Adrenal gland (tissue), 12 donors: ENCODE measurements around the gene RALY. TPM values are rescaled to one million over a fixed set of nuclear protein-coding genes. Genes with fewer than 3 reads are reported as not detected.

Source experiments
- DNase-seq, 7 donors: peaks; one replicate each; pipeline ENCODE4 v3.0.0-alpha.2; 2019 to 2020
- H3K27ac ChIP-seq, 5 donors: fragments of 200-600 bp; sonication (generic) in 4 of 5; 1 replicate in 3 of 5; 2 replicates in 2 of 5; pipeline versions ENCODE4 v1.5.1 to v1.8.0; 2016 to 2020; ENCODE audit warnings: mild to moderate bottlenecking in 1 of 5
- H3K27me3 ChIP-seq: fragments of 200-600 bp; 2 replicates; pipeline ENCODE4 v1.8.0; 2021
- H3K36me3 ChIP-seq, 2 donors: fragments of 200-600 bp; replicated peaks in 1 of 2; 1 replicate in 1 of 2; 2 replicates in 1 of 2; pipeline versions ENCODE4 v1.5.1 to v1.8.0; 2018 to 2022
- H3K4me1 ChIP-seq, 2 donors: fragments of 200-600 bp; replicated peaks in 1 of 2; 1 replicate in 1 of 2; 2 replicates in 1 of 2; pipeline versions ENCODE4 v1.5.1 to v1.8.0; 2018 to 2021
- H3K4me3 ChIP-seq, 4 donors: fragments of 200-600 bp; sonication (generic) in 3 of 4; one replicate each; pipeline ENCODE4 v1.5.1; 2016 to 2018
- H3K9me3 ChIP-seq, 3 donors: fragments of 200-600 bp; sonication (generic) in 1 of 3; replicated peaks in 1 of 3; 1 replicate in 2 of 3; 2 replicates in 1 of 3; pipeline versions ENCODE4 v1.5.1 to v1.8.0; 2016 to 2021
- POLR2A ChIP-seq, 2 donors: fragments of 450-650 bp; IDR thresholded peaks; one replicate each; pipeline ENCODE4 v1.6.1; 2017; ENCODE audit warnings: antibody characterized with exemption in 2 of 2, mild to moderate bottlenecking in 2 of 2, moderate library complexity in 1 of 2
- WGBS, 4 donors: extraction: QIAGEN DNeasy Blood & Tissue Kit in 2 of 4; methylation state at CpG; one replicate each; pipeline versions ENCODE4 v1.1.5 to v1.1.7; 2013 to 2017; 5-methylcytosine and 5-hydroxymethylcytosine counted together
- intact Hi-C, 2 donors: fragments of 100-400 bp; cut with DNase I; formaldehyde crosslinking; loops; one replicate each; pipeline versions ENCODE4 v1.14.1 to v1.15.0; 2022 to 2023
- polyA plus RNA-seq, 3 donors: library from polyadenylated mRNA; stranded (reverse); fragments of 200-250 nt in 2 of 3; fragments of 350-450 nt in 1 of 3; fragmentation: Illumina TruSeq in 1 of 3; extraction: RNeasy Lipid Tissue Mini Kit (QIAGEN cat#74804) in 1 of 3; gene quantifications; one replicate each; pipeline ENCODE4 v1.2.3, GENCODE V29; 2013 to 2014
- total RNA-seq, 9 donors: library from RNA; depleted of rRNA in 4 of 9; stranded (reverse); fragments of >200 nt in 4 of 9; fragments of 120-200 nt in 1 of 9; fragmentation: NEBNext Ultra II Directional in 1 of 9; extraction: Animal tissue kit (Norgen Biotek cat#: 25700) in 1 of 9; gene quantifications; one replicate each; pipeline versions ENCODE4 v1.1.0 to v1.2.4, GENCODE V29; 2013 to 2023
- TF ChIP-seq, protein P1 (sequence below), 6 experiments: fragments of 450-650 bp in 4 of 6; fragments of 200-600 bp in 2 of 6; sonication (generic) in 1 of 6; IDR thresholded peaks; 1 replicate in 5 of 6; 2 replicates in 1 of 6; pipeline versions ENCODE4 v1.5.1 to v1.8.0; 2016 to 2021; ENCODE audit warnings: antibody characterized with exemption in 6 of 6, mild to moderate bottlenecking in 2 of 6, moderate library complexity in 1 of 6
- donor health status: healthy with polysubstance abuse.
- donor health status: Bipolar disorder and iron deficiency.
- donor health status: DM: yes; HTN: yes; CAD: no.
- donor health status: DM: no; HTN: no; CAD: no.
- donor health status: DM: no; HTN: no; CAD: no.
- donor health status: DM: yes; HTN: yes; CAD: no.

RALY gene
- total and polyA plus RNA-seq, 12 donors = 30.0 to 128 (median 78.1) TPM

DNA sequence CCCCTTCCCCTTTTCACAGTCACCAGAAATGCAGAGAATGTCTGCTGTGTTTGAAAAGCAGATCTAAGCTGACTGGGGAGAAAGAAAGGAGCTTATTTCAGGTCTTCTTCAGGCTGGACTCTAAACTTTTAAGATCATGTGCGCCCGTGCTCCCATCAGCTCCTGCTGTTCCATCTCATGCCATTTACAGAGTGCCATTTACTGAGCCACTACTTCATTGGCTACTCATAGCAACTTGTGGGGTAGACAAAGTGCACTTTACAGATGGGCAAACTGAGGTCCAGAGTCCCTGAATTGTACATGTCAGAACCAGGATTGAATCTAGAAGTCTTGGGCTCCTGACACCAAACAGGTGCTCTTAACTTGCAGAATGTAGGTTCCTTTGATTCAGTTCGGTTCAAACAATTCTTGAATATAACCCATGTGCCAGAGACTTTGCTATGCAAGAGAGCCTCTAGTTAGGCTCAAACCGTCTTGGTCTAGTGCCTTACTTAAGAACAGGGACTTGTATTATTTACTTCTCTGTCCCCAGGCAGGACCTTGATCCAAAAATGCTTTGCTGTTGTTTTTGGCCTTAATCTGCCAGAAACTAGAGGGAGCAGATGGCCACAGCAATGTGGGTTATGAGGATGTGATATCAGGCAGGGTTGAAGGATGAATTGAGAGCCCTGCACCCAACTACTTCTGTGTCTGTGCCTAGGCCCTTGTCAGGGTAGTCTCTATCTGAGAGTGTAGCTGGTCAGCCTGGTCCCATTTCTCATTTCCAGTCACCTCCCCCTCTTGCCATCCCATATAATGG lies 56.4 kb downstream of the RALY start:
- H3K27ac ChIP-seq = no peak overlapping the region
- H3K36me3 ChIP-seq = no peaks in the 10 kb centered on the region
- WGBS, 4 donors = 68 to 77% (median 73%) methylated on average over 4 of the region's 4 CpGs
- peaks cover 12 to 37% of the 10 kb centered on the region in 2 donors for H3K4me1 ChIP-seq
- no peaks in the 10 kb centered on the region for H3K27me3 ChIP-seq
- no peak for DNase-seq
- intact Hi-C loops = no loop called here
- no peak overlapping the region for H3K4me3 ChIP-seq
- no peaks in the 10 kb centered on the region for H3K9me3 ChIP-seq
- TF ChIP-seq POLR2A (IDR thresholded peaks at IDR 0.05) = no peak
- TF ChIP-seq, protein P1, sequence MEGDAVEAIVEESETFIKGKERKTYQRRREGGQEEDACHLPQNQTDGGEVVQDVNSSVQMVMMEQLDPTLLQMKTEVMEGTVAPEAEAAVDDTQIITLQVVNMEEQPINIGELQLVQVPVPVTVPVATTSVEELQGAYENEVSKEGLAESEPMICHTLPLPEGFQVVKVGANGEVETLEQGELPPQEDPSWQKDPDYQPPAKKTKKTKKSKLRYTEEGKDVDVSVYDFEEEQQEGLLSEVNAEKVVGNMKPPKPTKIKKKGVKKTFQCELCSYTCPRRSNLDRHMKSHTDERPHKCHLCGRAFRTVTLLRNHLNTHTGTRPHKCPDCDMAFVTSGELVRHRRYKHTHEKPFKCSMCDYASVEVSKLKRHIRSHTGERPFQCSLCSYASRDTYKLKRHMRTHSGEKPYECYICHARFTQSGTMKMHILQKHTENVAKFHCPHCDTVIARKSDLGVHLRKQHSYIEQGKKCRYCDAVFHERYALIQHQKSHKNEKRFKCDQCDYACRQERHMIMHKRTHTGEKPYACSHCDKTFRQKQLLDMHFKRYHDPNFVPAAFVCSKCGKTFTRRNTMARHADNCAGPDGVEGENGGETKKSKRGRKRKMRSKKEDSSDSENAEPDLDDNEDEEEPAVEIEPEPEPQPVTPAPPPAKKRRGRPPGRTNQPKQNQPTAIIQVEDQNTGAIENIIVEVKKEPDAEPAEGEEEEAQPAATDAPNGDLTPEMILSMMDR (IDR thresholded peaks at IDR 0.05) = no peak

DNA sequence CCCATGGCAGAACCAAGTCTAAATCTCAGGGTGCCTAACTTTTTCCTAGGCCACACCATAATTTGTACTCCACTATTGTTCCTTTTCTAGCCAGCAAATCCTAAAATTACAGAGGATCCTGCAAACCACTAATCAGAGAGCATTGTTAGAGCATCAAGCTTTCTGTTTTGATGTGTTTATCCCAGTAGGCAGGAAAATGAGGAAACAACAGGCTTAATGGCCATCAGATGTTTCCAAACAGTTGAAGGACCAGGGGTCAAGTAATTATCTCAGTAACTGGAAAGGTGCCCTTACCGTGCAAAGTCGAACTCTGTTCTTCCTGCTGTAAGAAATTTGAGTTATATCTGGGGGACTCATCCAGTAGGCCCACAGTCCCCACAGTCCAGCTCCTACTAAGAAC lies 58.7 kb downstream of the RALY start:
- no peak for DNase-seq
- intact Hi-C loops = no loop called here
- H3K9me3 ChIP-seq = no peaks in the 10 kb centered on the region
- no peak overlapping the region for H3K27ac ChIP-seq
- no peaks in the 10 kb centered on the region for H3K27me3 ChIP-seq
- no peak for TF ChIP-seq POLR2A (IDR thresholded peaks at IDR 0.05)
- TF ChIP-seq, protein P1 (IDR thresholded peaks at IDR 0.05) = no peak
- H3K4me1 ChIP-seq = peaks cover 3 to 31% of the 10 kb centered on the region in 2 donors
- 40 to 85% (median 58%) methylated on average over 2 of the region's 2 CpGs for WGBS, 4 donors
- H3K4me3 ChIP-seq = no peak overlapping the region
- no peaks in the 10 kb centered on the region for H3K36me3 ChIP-seq

DNA sequence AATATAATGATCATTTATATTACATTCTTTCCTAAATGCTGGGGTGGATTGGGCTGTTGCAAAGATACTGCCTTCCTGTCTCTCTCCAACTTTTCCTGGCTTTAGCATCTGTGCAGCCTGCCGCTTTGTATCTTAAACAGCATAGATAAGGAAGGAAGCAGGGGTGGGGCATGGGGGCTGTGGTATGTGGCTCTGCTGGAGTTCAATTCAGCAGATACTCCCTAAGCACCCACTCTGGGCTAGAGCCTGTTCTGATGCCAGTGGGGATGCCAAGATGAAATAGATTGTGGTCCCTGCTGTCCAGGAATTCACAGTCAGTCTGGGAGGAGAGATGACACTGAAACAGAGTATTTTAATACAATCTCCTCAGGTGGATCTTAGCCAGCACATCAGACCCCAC lies 61.6 kb downstream of the RALY start:
- no peaks in the 10 kb centered on the region for H3K27me3 ChIP-seq
- 53 to 65% (median 57%) methylated on average over 1 of the region's 1 CpG for WGBS, 4 donors
- intact Hi-C loops = no loop called here
- H3K4me1 ChIP-seq = peaks cover 3 to 25% of the 10 kb centered on the region in 2 donors
- no peak for DNase-seq
- TF ChIP-seq POLR2A (IDR thresholded peaks at IDR 0.05) = no peak
- TF ChIP-seq, protein P1 (IDR thresholded peaks at IDR 0.05) = no peak
- no peak overlapping the region for H3K4me3 ChIP-seq
- H3K27ac ChIP-seq = no peak overlapping the region
- H3K36me3 ChIP-seq = no peaks in the 10 kb centered on the region
- H3K9me3 ChIP-seq = no peaks in the 10 kb centered on the region

DNA sequence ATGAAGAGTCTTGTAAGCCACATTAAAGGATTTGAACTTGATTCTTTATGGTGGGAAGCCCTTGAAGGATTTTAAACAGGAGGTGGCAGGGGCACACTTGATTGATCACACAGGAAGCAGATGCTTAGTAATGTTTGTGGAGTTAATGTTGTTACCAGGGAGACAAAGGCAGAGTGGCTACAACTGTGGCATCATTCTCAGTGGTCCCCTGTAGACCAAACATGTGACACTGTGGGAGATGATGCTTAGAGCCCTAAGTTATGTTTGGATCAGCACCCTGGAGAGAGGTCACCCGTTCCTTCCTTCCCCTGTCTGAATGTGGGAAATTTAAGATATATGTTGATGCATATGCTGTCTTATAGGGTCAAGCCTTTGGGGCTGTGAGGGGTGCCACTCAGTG lies 65.1 kb downstream of the RALY start:
- intact Hi-C loops = no loop called here
- Histone ChIP-seq H3K27me3 (no peaks in the 10 kb centered on the region), H3K27ac (no peak overlapping the region), H3K36me3 (no peaks in the 10 kb centered on the region), H3K9me3 (no peaks in the 10 kb centered on the region), H3K4me3 (no peak overlapping the region), H3K4me1 (peaks cover 0 to 9% of the 10 kb centered on the region in 2 donors)
- WGBS, 4 donors = 40 to 67% (median 47%) methylated on average over 1 of the region's 1 CpG
- TF ChIP-seq POLR2A (IDR thresholded peaks at IDR 0.05) = no peak
- TF ChIP-seq, protein P1 (IDR thresholded peaks at IDR 0.05) = no peak
- no peak for DNase-seq
